K562 (cell line): ENCODE measurements around the gene AKNAD1. TPM values are rescaled to one million over a fixed set of nuclear protein-coding genes. Genes with fewer than 3 reads are reported as not detected.
A peak's percentile ranks its signal among the peaks of the same experiment; 100 is the strongest.

Source experiments
- ATAC-seq: fragments of 200-7000 bp; cut with Tn5 transposase; 3 replicates; pipeline ENCODE4 v1.9.1; 2020; ENCODE audit warnings: moderate library complexity
- BruUV-seq: library from RNA; stranded (reverse); fragments of 400-500 nt; replicated peaks from 2 replicates; lab custom pipeline; 2021; lab: Mats Ljungman, UMichigan
- CTCF ChIA-PET: fragments of 300-600 bp; formaldehyde crosslinking; extraction: SDS; loops from one replicate; lab custom pipeline; 2021; ENCODE audit warnings: low intra/inter-chr PET ratio; lab: Yijun Ruan, JAX
- POLR2A ChIA-PET: fragments of 300-600, 350-650 bp; sonication (Branson Sonifier 250); formaldehyde crosslinking; extraction: SDS; loops from one replicate; lab custom pipeline; 2021; ENCODE audit warnings: antibody characterized with exemption, inconsistent platforms; lab: Yijun Ruan, JAX
- DNase-seq, 4 experiments: peaks; one replicate each; pipeline versions ENCODE4 v3.0.0 to v3.0.0-alpha.2; 2011 to 2018; ENCODE audit warnings: low spot score in 3 of 4, mixed read lengths in 3 of 4; ENCODE audit errors: extremely low read depth in 1 of 4
- FAIRE-seq: peaks from 2 replicates; lab custom pipeline; 2011; peaks lifted over from hg19 to GRCh38; lab: Jason Lieb, UNC
- H2AFZ ChIP-seq: 2 replicates; pipeline ENCODE4 v1.6.0; 2011; ENCODE audit warnings: low read depth, low read length, control low read depth, inconsistent platforms
- H3K27ac ChIP-seq: fragments of 200-600 bp; 3 replicates; pipeline ENCODE4 v1.8.0; 2011; ENCODE audit warnings: low read depth, mild to moderate bottlenecking, control low read depth, inconsistent platforms, low read length, moderate library complexity, mixed read lengths; ENCODE audit errors: extremely low read depth
- H3K27me3 ChIP-seq, 2 experiments: fragments of 300-600 bp in 1 of 2; 2 replicates in 1 of 2; 3 replicates in 1 of 2; pipeline versions ENCODE4 v1.6.0 to v1.8.0; 2011; ENCODE audit warnings: inconsistent platforms in 2 of 2, low read length in 2 of 2, mild to moderate bottlenecking in 1 of 2, mixed read lengths in 1 of 2, moderate library complexity in 1 of 2; ENCODE audit not compliant: control insufficient read depth in 2 of 2, insufficient read depth in 2 of 2
- H3K36me3 ChIP-seq: fragments of 300-600 bp; 3 replicates; pipeline ENCODE4 v1.8.0; 2011; ENCODE audit warnings: mild to moderate bottlenecking, low read length, inconsistent platforms; ENCODE audit not compliant: control insufficient read depth, insufficient read depth
- H3K4me1 ChIP-seq, 2 experiments: fragments of 200-600 bp in 1 of 2; replicated peaks in 1 of 2; 2 replicates in 1 of 2; 3 replicates in 1 of 2; pipeline versions ENCODE4 v1.5.1 to v1.8.0; 2011; ENCODE audit warnings: inconsistent platforms in 2 of 2, low read length in 2 of 2, mild to moderate bottlenecking in 1 of 2, mixed read lengths in 1 of 2, moderate library complexity in 1 of 2; ENCODE audit not compliant: control insufficient read depth in 2 of 2, insufficient read depth in 2 of 2
- H3K4me2 ChIP-seq: 2 replicates; pipeline ENCODE4 v1.6.1; 2011; ENCODE audit warnings: low read length, control low read depth, inconsistent platforms, mixed read lengths; ENCODE audit not compliant: insufficient read depth
- H3K4me3 ChIP-seq: fragments of 200-600 bp; sonication (generic), shearing (Covaris generic); 2 replicates; pipeline ENCODE4 v1.5.1; 2016; ENCODE audit warnings: control low read depth, inconsistent platforms
- H3K79me2 ChIP-seq: fragments of 200-600 bp; 3 replicates; pipeline ENCODE4 v1.8.0; 2011; ENCODE audit warnings: low read length, inconsistent platforms; ENCODE audit not compliant: control insufficient read depth, insufficient read depth
- H3K9ac ChIP-seq, 2 experiments: 2 replicates each; pipeline versions ENCODE4 v1.6.0 to v1.6.1; 2011; ENCODE audit warnings: low read depth in 2 of 2, low read length in 2 of 2, control low read depth in 1 of 2, inconsistent platforms in 1 of 2, mild to moderate bottlenecking in 1 of 2, mixed read lengths in 1 of 2; ENCODE audit not compliant: insufficient read depth in 1 of 2
- H3K9me1 ChIP-seq: one replicate; pipeline ENCODE4 v1.6.0; 2011; ENCODE audit warnings: inconsistent platforms, mild to moderate bottlenecking, low read length, moderate library complexity; ENCODE audit not compliant: control insufficient read depth, insufficient read depth
- H3K9me3 ChIP-seq: replicated peaks from 2 replicates; pipeline ENCODE4 v1.5.1; 2011; ENCODE audit warnings: low read depth, low read length, inconsistent platforms; ENCODE audit not compliant: control insufficient read depth, insufficient read depth
- H4K20me1 ChIP-seq: replicated peaks from 2 replicates; pipeline ENCODE4 v1.6.1; 2011; ENCODE audit warnings: low read length, inconsistent platforms, mixed read lengths; ENCODE audit not compliant: control insufficient read depth, insufficient read depth
- ADNP ChIP-seq: fragments of 200-800 bp; sonication (Bioruptor generic); IDR thresholded peaks from 2 replicates; pipeline ENCODE4 v1.6.1; 2016; ENCODE audit warnings: missing genetic modification characterization, missing compliant biosample characterization
- CSDE1 ChIP-seq, 2 experiments: fragments of 450-650 bp; IDR thresholded peaks; 2 replicates each; pipeline ENCODE4 v1.6.1; 2016; ENCODE audit warnings: mild to moderate bottlenecking in 1 of 2
- ELF4 ChIP-seq: fragments of 450-650 bp; formaldehyde crosslinking; IDR thresholded peaks from 2 replicates; pipeline ENCODE4 v1.4.0; 2022; ENCODE audit warnings: missing genetic modification characterization
- ELK3 ChIP-seq: fragments of 450-650 bp; formaldehyde crosslinking; IDR thresholded peaks from 2 replicates; pipeline ENCODE4 v1.4.0; 2020; ENCODE audit warnings: mild to moderate bottlenecking
- FOSL1 ChIP-seq: fragments of 200-800 bp; sonication (Bioruptor generic); conservative IDR thresholded peaks from 2 replicates; pipeline ENCODE4 v1.6.1; 2016; ENCODE audit warnings: missing genetic modification characterization, missing compliant biosample characterization
- HNRNPK ChIP-seq: fragments of 200-400 bp; formaldehyde crosslinking; IDR thresholded peaks from one replicate; pipeline ENCODE4 v1.6.1; 2018; ENCODE audit warnings: mild to moderate bottlenecking, low read depth, low read length; ENCODE audit not compliant: poor library complexity, severe bottlenecking
- KLF13 ChIP-seq: fragments of 450-650 bp; IDR thresholded peaks from 2 replicates; pipeline ENCODE4 v1.6.1; 2016; ENCODE audit warnings: missing genetic modification characterization, low read depth, mild to moderate bottlenecking, missing compliant biosample characterization, moderate library complexity, borderline replicate concordance
- NFYB ChIP-seq: IDR thresholded peaks from 2 replicates; pipeline ENCODE4 v1.6.1; 2011; ENCODE audit warnings: mild to moderate bottlenecking, moderate library complexity; ENCODE audit not compliant: insufficient read length; ENCODE audit errors: extremely low read depth
- PATZ1 ChIP-seq: fragments of 250-450 bp; sonication (Bioruptor Pico); IDR thresholded peaks from 2 replicates; pipeline ENCODE4 v1.5.0; 2020; ENCODE audit warnings: mild to moderate bottlenecking, borderline replicate concordance
- PYGO2 ChIP-seq: fragments of 450-650 bp; IDR thresholded peaks from 2 replicates; pipeline ENCODE4 v1.6.1; 2016; ENCODE audit warnings: mild to moderate bottlenecking, missing genetic modification characterization, moderate library complexity, missing compliant biosample characterization
- SMAD1 ChIP-seq: fragments of 150-350 bp; IDR thresholded peaks from 2 replicates; pipeline ENCODE4 v1.6.1; 2014; ENCODE audit warnings: low read length, low read depth; ENCODE audit not compliant: partially characterized antibody
- SREBF2 ChIP-seq: sonication (generic); formaldehyde crosslinking; IDR thresholded peaks from 2 replicates; pipeline ENCODE4 v1.4.0; 2020; ENCODE audit warnings: mild to moderate bottlenecking, missing genetic modification reagents
- TGIF2 ChIP-seq: sonication (generic); formaldehyde crosslinking; IDR thresholded peaks from 2 replicates; pipeline ENCODE4 v1.8.1; 2022; ENCODE audit warnings: mild to moderate bottlenecking, missing genetic modification reagents, moderate library complexity
- ZFP36 ChIP-seq: fragments of 150-350 bp; IDR thresholded peaks from 2 replicates; pipeline ENCODE4 v1.6.1; 2018; ENCODE audit warnings: low read length, low read depth; ENCODE audit not compliant: partially characterized antibody
- ZNF165 ChIP-seq: fragments of 250-450 bp; sonication (Bioruptor Pico); IDR thresholded peaks from 2 replicates; pipeline ENCODE4 v1.4.0; 2020; ENCODE audit warnings: borderline replicate concordance
- ZNF263 ChIP-seq: sonication (generic); formaldehyde crosslinking; IDR thresholded peaks from 2 replicates; pipeline ENCODE4 v1.8.0; 2022; ENCODE audit warnings: mild to moderate bottlenecking, missing genetic modification reagents, borderline replicate concordance
- ZNF354B ChIP-seq: fragments of 250-450 bp; sonication (Bioruptor Pico); IDR thresholded peaks from 2 replicates; pipeline ENCODE4 v1.4.0; 2020
- ZNF696 ChIP-seq: fragments of 250-450 bp; sonication (Bioruptor Pico); conservative IDR thresholded peaks from 2 replicates; pipeline ENCODE4 v1.4.0; 2020; ENCODE audit warnings: mild to moderate bottlenecking, moderate library complexity
- ZNF79 ChIP-seq: fragments of 250-450 bp; sonication (Bioruptor Pico); IDR thresholded peaks from 2 replicates; pipeline ENCODE4 v1.4.0; 2020; ENCODE audit warnings: low read depth, mild to moderate bottlenecking, moderate library complexity
- in situ Hi-C: fragments of 300-500 bp; cut with MboI; formaldehyde crosslinking; loops from 4 replicates; pipeline ENCODE4 v1.15.0; 2018; ENCODE audit warnings: inconsistent platforms, mixed read lengths
- intact Hi-C: fragments of 100-400 bp; cut with micrococcal nuclease; formaldehyde crosslinking; loops from 2 replicates; pipeline ENCODE4 v1.14.2; 2022
- polyA plus RNA-seq, 8 experiments: library from polyadenylated mRNA; depleted of rRNA in 4 of 8; stranded (reverse) in 5 of 8; unstranded in 3 of 8; fragments of >200 nt; fragmentation: Nextera tagmentation in 2 of 8; fragmentation: Illumina TruSeq in 1 of 8; extraction: Ambion mirVana in 2 of 8; extraction: Trizol in 1 of 8; gene quantifications; 2 replicates each; pipeline versions ENCODE4 v1.2.1 to v1.2.3, GENCODE V29; 2011 to 2014; ENCODE audit warnings: inconsistent platforms in 1 of 8, missing spikeins in 1 of 8
- total RNA-seq, 7 experiments: library from RNA; depleted of rRNA in 6 of 7; stranded (reverse); fragments of >200 nt in 6 of 7; fragmentation: Illumina TruSeq in 2 of 7; extraction: Trizol in 2 of 7; gene quantifications; 2 replicates each; pipeline versions ENCODE4 v1.2.1 to v1.2.3, GENCODE V29; 2011 to 2021; ENCODE audit warnings: low replicate concordance in 1 of 7
- TF ChIP-seq, protein P1 (sequence below): fragments of 250-450 bp; sonication (Bioruptor Pico); IDR thresholded peaks from 2 replicates; pipeline ENCODE4 v1.8.0; 2021; ENCODE audit warnings: moderate library complexity, mild to moderate bottlenecking, inconsistent platforms

AKNAD1 gene
- total and polyA plus RNA-seq, 9 of the 15 experiments (the other 6 are each of a cell fraction or from before 2014, with no cell fraction given) = 0.13 to 0.30 TPM; not detected in 7

DNA sequence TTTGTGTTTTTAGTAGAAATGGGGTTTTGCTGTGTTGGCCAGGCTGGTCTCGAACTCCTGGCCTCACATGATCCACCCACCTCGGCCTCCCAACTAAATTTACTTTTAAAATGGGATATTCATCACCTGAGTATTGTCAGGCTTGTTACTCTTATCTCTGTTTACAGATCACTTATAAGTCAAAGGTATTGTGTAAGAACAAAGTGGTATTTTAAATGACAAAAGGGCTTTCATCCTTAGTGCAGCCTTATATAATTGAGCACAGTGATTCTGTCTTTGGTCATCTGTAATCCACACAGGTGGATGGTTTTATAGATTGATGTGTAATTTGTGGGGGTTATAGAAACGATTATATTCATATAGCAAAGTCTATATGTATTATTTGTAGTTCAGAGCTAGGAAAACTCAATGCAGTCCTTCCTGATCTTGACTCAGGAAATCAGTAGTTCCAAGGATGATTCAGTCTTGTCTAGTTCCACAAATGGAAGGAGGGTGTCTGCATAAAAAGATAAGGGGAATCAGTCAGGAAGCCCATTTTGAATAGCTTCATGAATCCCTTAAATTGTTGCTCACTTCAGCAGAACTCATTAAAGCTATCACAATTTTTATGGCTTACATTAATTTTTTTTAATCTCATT, 75.8 kb downstream of the AKNAD1 start (continued):
- TF ChIP-seq ZNF696 (CRISPR knock-in tag) = no peak
- TF ChIP-seq KLF13 (tag) = no peak
- TF ChIP-seq ADNP = peak; percentile 96
- TF ChIP-seq ZNF165 = no peak
- TF ChIP-seq ZNF354B = no peak
- TF ChIP-seq PATZ1 (CRISPR knock-in tag) = no peak
- TF ChIP-seq ELF4 = no peak
- TF ChIP-seq ZFP36 = no peak
- TF ChIP-seq PYGO2 (tag) = no peak

GRCh38 chr1:108779455-108779854, 77.4 kb downstream of the AKNAD1 start:
- no TSS peak for BruUV-seq
- no peak for DNase-seq
- no peak overlapping the region for H3K27ac ChIP-seq
- no peaks in the 10 kb centered on the region for H3K9me1 ChIP-seq
- in situ Hi-C loops = no loop called here
- H3K4me1 ChIP-seq = peaks cover 3 to 11% of the 10 kb centered on the region in 2 experiments; a peak in 3 of 5 replicates
- H3K4me3 ChIP-seq = no peak overlapping the region
- no peak overlapping the region for H3K9ac ChIP-seq
- CTCF ChIA-PET = no interaction called here
- peaks cover 60% of the 10 kb centered on the region for H3K36me3 ChIP-seq
- no peak for ATAC-seq
- H3K4me2 ChIP-seq = no peak overlapping the region
- H3K27me3 ChIP-seq = no peaks in the 10 kb centered on the region
- POLR2A ChIA-PET = interaction anchor here (0.6 to 1.6 kb wide), 3 partner anchors 10 to 168 kb away, joined by 3 read pairs; no protein-coding TSS in a partner anchor
- peaks cover 8% of the 10 kb centered on the region for H3K9me3 ChIP-seq
- H4K20me1 ChIP-seq = no peaks in the 10 kb centered on the region
- FAIRE-seq = no peak
- no peaks in the 10 kb centered on the region for H3K79me2 ChIP-seq
- intact Hi-C loops = no loop called here
- H2AFZ ChIP-seq = no peak overlapping the region
- TF ChIP-seq SMAD1 = no peak
- no peak for TF ChIP-seq ZNF79 (CRISPR knock-in tag)
- no peak for TF ChIP-seq SREBF2
- no peak for TF ChIP-seq ZNF263 (CRISPR knock-in tag)
- no peak for TF ChIP-seq FOSL1
- TF ChIP-seq HNRNPK = no peak
- TF ChIP-seq CSDE1 (IDR thresholded peaks at IDR 0.05) = no peak
- no peak for TF ChIP-seq ELK3 (CRISPR knock-in tag)
- TF ChIP-seq NFYB = no peak
- TF ChIP-seq TGIF2 (CRISPR knock-in tag) = no peak
- TF ChIP-seq, protein P1, sequence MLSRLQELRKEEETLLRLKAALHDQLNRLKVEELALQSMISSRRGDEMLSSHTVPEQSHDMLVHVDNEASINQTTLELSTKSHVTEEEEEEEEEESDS = no peak
